NCI-H1694 (cell line): ENCODE data around the gene CDH4.

Experiments
- DNase-seq: peaks from one replicate; lab custom pipeline; 2025; lab: John Stamatoyannopoulos, UW

Gene CDH4

GRCh38 chr20:61882716-61883615 lies 630.9 kb downstream of the CDH4 start:
- no peak for DNase-seq

DNA sequence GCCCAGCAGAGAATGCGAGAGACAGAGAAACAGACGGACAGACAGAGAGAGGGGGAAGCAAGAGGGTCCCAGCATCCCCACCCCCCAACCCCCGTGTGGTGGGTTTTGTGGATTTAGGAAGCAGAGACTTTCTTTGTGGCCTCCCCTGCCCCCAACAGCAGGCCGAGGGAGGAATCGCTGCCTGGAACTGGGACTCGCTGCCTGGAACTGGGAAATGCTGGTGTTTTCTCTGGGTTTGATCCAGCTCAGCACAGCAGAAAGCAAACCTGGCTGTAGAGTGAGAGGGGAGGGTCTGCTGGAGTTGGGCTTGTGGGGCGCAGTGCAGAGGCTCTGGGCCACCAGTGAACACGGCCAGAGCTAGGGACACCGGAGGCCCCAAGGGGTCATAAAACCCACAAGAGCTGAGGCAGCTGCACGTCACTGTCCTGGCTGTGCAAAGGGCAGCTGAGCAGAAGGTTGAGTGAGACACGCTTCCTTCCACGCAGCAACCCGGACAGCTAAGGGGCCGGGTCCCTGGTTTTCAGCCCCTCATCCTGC lies 631.9 kb downstream of the CDH4 start:
- no peak for DNase-seq

DNA sequence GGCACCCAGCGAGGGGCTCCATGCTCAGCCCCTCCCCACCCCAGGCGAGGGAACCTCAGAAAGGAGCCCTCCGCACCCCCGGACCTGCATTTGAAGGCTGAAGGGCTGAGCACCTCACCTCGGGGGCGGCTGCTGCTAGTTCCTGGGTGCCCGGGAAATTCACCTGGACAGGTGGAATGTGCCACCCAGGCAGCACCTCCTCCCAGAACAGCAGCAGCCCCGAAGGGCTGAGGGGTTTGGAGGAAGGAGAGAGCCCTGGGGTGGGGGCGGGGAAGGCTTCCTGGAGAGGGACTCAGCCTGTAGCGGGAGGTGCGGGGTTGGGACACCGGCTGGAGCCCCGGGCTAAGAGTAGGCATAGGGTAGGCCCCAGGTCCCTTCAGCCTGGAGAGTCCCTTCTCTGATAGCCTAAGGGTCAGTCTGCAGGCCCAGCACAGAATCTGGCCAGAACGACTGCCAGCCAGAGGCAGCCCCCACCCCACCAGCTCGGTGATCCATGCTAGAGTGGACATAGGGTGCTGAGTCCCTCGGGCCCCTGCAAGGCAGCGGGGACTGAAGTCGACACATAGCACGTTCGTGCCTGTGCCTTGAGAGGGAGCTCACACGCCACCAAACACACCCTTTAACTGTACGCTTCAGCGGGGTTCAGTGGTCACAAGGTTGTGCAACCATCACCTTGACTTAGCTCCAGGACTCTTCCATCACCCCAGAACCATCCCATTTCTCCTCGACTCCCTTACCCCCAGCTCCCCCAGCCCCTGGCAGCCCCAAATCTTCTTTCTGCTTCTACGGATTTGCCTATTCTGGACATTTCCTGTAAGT lies 632.7 kb downstream of the CDH4 start:
- no peak for DNase-seq

- no peak for DNase-seq
Observed at GRCh38 chr20:61885759-61886715, 634.0 kb downstream of the CDH4 start.

DNA sequence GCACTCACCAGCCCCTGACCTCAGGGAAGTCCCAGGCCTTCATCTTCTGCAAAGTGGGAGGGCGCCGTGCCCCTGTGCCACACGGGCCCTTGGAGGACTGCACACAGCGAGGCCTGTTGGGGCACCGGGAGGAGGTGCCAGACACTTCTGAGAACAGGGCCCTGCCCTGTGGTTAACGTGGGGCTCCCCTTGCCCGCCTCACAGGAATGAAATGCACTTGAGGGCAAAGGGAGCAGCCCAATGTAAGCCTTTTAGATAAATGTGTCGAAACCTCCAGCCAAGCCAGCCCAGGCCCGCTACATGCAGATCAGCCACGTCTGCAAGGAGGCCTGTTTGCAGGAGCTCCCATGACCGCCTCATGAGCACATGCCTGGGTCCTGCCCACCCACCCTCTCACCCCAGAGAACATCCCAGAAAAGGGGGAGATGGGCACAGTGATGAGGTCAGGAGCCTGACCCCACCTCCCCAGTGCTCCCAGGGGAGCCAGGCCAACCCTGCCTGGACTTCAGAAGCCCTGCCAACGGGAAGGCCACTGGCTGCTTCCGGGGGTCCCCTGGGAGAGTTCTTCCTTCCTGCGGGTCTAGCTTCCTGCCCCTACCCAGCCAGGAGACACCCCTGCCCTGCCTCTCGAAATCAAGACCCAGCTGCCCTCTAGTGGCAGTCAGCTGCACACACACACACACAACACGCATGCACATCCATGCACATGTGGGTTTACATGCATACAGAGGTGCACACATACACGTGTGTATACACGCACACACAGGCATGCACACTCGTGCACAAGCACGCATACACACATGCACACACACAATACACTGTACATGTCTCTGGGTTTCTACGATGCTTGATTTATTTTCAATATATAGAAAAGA lies 634.9 kb downstream of the CDH4 start:
- DNase-seq: no peak

- no peak for DNase-seq
Observed at GRCh38 chr20:61887596-61888093, 635.6 kb downstream of the CDH4 start.

DNA sequence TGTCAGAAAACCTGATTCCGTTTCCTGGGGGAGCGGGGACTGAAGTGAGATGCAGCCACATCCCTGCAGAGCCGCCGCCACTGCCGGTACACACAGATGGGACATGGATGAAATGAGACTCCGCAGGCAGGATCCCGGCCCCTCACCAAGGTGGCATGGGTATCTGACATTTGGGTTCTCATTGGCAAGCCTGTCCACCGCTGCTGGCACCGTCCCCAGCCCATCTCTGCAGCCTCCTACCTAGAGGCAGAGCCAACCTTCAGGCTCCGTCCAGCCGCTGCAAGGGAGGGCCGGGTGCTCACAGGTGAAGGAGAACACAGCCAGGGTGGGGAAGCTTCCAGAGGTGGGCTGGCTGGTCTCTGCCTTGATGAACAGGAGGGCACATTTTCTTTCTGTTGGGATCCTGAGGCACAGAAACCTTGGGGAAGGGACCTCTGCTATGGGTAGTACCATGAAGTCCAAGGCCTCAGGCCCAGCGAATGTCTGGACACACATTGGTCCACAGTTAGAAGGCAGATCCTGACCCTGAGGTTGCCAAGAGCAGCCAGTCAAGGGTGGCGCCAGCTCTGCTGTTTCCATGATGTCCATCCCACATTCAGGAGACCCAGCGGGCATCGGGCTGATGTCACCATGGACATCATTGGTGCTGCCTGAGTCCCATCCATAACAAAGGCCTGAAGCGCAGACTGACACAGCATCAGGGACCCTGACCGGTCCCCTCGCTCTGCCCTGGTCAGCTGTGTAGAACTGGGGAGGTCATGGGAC lies 636.2 kb downstream of the CDH4 start:
- DNase-seq: no peak

GRCh38 chr20:61889659-61890058 lies 637.6 kb downstream of the CDH4 start:
- no peak for DNase-seq

DNA sequence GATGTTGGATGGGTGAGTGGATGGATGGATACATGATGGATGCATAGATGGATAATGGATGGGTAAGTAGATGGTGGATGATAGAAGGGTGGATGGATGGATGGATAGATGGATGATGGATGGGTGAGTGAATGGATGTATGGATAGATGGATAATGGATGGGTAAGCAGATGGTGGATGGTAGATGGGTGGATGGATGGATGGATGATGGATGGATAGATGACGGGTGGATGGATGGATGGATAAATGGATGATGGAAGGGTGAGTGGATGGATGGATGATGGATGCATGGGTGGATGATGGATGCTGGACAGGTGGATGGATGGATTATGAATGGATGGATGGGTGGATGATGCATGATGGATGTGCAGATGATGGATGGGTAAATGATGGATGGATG lies 638.1 kb downstream of the CDH4 start:
- no peak for DNase-seq

DNA sequence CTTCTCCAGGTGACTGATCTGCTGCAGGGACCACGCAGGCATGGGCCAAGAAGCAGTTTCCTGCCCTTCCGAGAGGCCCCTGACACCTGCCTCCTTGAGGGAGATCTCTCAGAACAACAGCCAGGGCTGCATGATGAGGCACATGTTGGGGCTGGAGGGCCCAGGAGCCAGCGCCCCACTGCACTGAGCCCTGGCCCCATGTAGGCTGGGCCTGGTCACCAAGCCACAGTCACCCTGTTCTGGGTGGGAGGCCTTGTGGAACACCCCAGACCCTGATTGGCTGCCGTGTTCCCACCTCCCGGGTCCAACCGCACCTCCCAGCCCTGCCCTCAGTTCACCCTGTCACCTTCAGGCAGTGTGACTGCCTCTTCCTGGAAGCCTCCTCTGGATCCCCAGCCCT lies 639.4 kb downstream of the CDH4 start:
- no peak for DNase-seq

DNA sequence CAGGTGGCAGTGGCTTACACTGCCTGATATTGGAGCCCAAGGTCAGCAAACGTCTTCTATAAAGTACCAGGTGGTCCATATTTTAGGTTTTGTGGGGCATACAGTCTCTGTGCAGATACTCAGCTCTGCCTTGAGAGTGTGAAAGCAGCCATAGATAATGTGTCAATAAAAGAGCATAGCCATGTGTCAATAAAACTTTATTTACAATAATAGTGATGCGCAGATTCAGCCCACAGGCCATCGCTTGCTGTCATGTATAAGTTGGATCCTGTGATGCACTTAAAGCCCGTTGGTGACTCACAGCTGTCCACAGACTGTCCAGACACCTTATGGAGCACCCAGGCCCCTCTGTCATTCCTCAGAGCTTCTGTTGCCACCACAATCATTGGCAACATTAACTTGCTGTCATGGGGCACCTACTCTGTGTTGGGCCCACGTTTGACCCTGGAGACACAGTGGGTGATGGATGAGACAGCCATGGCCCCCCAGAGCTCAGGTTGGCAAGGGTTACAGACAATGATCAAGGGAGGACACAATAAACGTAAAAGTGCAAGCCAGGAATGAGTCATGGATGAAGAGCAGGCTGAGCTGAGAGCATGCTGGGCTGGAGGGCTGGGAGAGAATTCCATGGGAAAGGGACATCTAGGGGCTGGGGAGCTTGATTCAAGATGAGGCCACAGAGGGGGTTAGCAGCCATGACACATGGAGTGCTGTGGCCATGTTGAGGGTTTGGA lies 640.0 kb downstream of the CDH4 start:
- DNase-seq: no peak

GRCh38 chr20:61895016-61895415 lies 643.0 kb downstream of the CDH4 start:
- no peak for DNase-seq

- no peak for DNase-seq
Observed at GRCh38 chr20:61895686-61896057, 643.6 kb downstream of the CDH4 start.

GRCh38 chr20:61896058-61896961 lies 644.2 kb downstream of the CDH4 start:
- no peak for DNase-seq

- no peak for DNase-seq
Observed at GRCh38 chr20:61897401-61898295, 645.6 kb downstream of the CDH4 start.

GRCh38 chr20:61898405-61898804 lies 646.3 kb downstream of the CDH4 start:
- no peak for DNase-seq
